Measurements from ENCODE around the gene RHOXF1. TPM values are rescaled to one million over a fixed set of nuclear protein-coding genes. Genes with fewer than 3 reads are reported as not detected.
"Not testable (repeated sequence)": the region's sequence is repeated elsewhere in the genome, so short reads cannot be mapped to it uniquely, and the experiment has no call there.

The RHOXF1 gene
- total RNA-seq: not detected

GRCh38 chrX:120115438-120115963, at the start of gene RHOXF1:
RHOXF1 (minus strand) TSS chrX:120115913; CDS start chrX:120115862, 51 bp downstream.
- no peak for DNase-seq
- H3K9me3 ChIP-seq: no peaks in the 10 kb centered on the region
- H3K27me3 ChIP-seq: no peaks in the 10 kb centered on the region
- H3K4me1 ChIP-seq: no peaks in the 10 kb centered on the region
- intact Hi-C loops (cut with DNase I): no loop called here
- WGBS, 2 donors: 97 to 100% methylated on average over 3 to 4 of the region's 35 CpGs
- TF ChIP-seq POLR2A (IDR thresholded peaks at IDR 0.05) (no peak), CTCF (IDR thresholded peaks at IDR 0.05) (no peak)
- H3K4me3 ChIP-seq: no peak within 1 kb of the TSS
- no peaks in the 10 kb centered on the region for H3K36me3 ChIP-seq
- H3K27ac ChIP-seq: no peak within 1 kb of the TSS

GRCh38 chrX:120159086-120159485, 43.4 kb upstream of the RHOXF1 start:
- H3K27me3 ChIP-seq; H3K27ac ChIP-seq; H3K36me3 ChIP-seq; DNase-seq; H3K9me3 ChIP-seq; H3K4me1 ChIP-seq; H3K4me3 ChIP-seq; intact Hi-C loops (cut with DNase I): not testable (repeated sequence)
- WGBS, 2 donors: 93% methylated on average over 21 of the region's 33 CpGs; no CpG with 5 or more reads in 1 of the 2 donors

GRCh38 chrX:120158313-120158712, 42.6 kb upstream of the RHOXF1 start, which contains the start of gene RHOXF2:
RHOXF2 (plus strand) TSS chrX:120158613; CDS start chrX:120158751, 138 bp downstream.
- intact Hi-C loops (cut with DNase I); H3K4me3 ChIP-seq; DNase-seq; H3K27me3 ChIP-seq; H3K27ac ChIP-seq; H3K36me3 ChIP-seq; H3K9me3 ChIP-seq; H3K4me1 ChIP-seq: not testable (repeated sequence)
- no CpG with 5 or more reads among the region's 15 CpGs for WGBS, 2 donors

- H3K9me3 ChIP-seq; H3K27ac ChIP-seq; H3K4me3 ChIP-seq; H3K4me1 ChIP-seq; intact Hi-C loops (cut with DNase I); H3K36me3 ChIP-seq; DNase-seq; H3K27me3 ChIP-seq: not testable (repeated sequence)
- WGBS, 2 donors: no CpG with 5 or more reads among the region's 12 CpGs
Observed at GRCh38 chrX:120150109-120150744, 34.5 kb upstream of the RHOXF1 start.

- TF ChIP-seq POLR2A (IDR thresholded peaks at IDR 0.05) (no peak), CTCF (IDR thresholded peaks at IDR 0.05) (no peak)
- no peak overlapping the region for H3K27ac ChIP-seq
- H3K4me1 ChIP-seq: peaks cover 0 to 5% (median 0%) of the 10 kb centered on the region in 3 donors
- DNase-seq: no peak
- 78 to 92% methylated on average over 4 to 8 of the region's 8 CpGs for WGBS, 2 donors
- no peaks in the 10 kb centered on the region for H3K9me3 ChIP-seq
- intact Hi-C loops (cut with DNase I): no loop called here
- no peaks in the 10 kb centered on the region for H3K27me3 ChIP-seq
- no peaks in the 10 kb centered on the region for H3K36me3 ChIP-seq
- H3K4me3 ChIP-seq: no peak overlapping the region
Observed at GRCh38 chrX:120147537-120147936, 31.8 kb upstream of the RHOXF1 start.

- H3K4me3 ChIP-seq; H3K9me3 ChIP-seq; intact Hi-C loops (cut with DNase I); H3K36me3 ChIP-seq; DNase-seq; H3K4me1 ChIP-seq; H3K27me3 ChIP-seq; H3K27ac ChIP-seq: not testable (repeated sequence)
- 92 to 93% methylated on average over 1 of the region's 1 CpG for WGBS, 2 donors
Observed at GRCh38 chrX:120146323-120146722, 30.6 kb upstream of the RHOXF1 start.

- Histone ChIP-seq H3K4me3 (no peak overlapping the region), H3K4me1 (peaks cover 0 to 5% (median 0%) of the 10 kb centered on the region in 3 donors), H3K36me3 (no peaks in the 10 kb centered on the region), H3K27me3 (no peaks in the 10 kb centered on the region), H3K9me3 (no peaks in the 10 kb centered on the region), H3K27ac (no peak overlapping the region)
- TF ChIP-seq CTCF (IDR thresholded peaks at IDR 0.05) (no peak), POLR2A (IDR thresholded peaks at IDR 0.05) (no peak)
- DNase-seq: no peak
- intact Hi-C loops (cut with DNase I): no loop called here
- 42 to 61% methylated on average over 2 to 4 of the region's 4 CpGs for WGBS, 2 donors
Observed at GRCh38 chrX:120145295-120145925, 29.7 kb upstream of the RHOXF1 start.
